ENCODE measurements around the gene CAMTA1. TPM values are rescaled to one million over a fixed set of nuclear protein-coding genes. Genes with fewer than 3 reads are reported as not detected.

Gene CAMTA1
- total and polyA plus RNA-seq, 4 donors, result 48.1 to 140 (median 52.3) TPM

- peak; percentile 38 to 78 (median 73) for DNase-seq
- no peak for ATAC-seq (ENCODE audit: insufficient read depth, low FRiP score)
These were observed 669.9 kb downstream of the CAMTA1 start for GRCh38 chr1:7454895-7455784.

GRCh38 chr1:7455796-7456721 is 670.8 kb downstream of the CAMTA1 start:
- WGBS, 2 donors, result 84 to 90% methylated on average over 15 of the region's 15 CpGs
- Histone ChIP-seq H3K4me1 (ENCODE audit: control insufficient read depth in 5 of 5, insufficient read depth in 5 of 5, low read length in 5 of 5) (peaks cover 0 to 27% (median 7%) of the 10 kb centered on the region in 5 donors), H3K27ac (ENCODE audit: low read depth in 1 of 2, low read length in 1 of 2) (no peak overlapping the region), H3K36me3 (ENCODE audit: control insufficient read depth in 4 of 4, insufficient read depth in 4 of 4, low read length in 4 of 4) (no peaks in the 10 kb centered on the region), H3K4me3 (no peak overlapping the region), H3K9ac (ENCODE audit: insufficient read depth in 1 of 2, low read length in 2 of 2) (no peak overlapping the region), H3K9me3 (ENCODE audit: control insufficient read depth in 4 of 4, insufficient read depth in 3 of 4, low read length in 3 of 4) (no peaks in the 10 kb centered on the region), H3K27me3 (ENCODE audit: control insufficient read depth in 3 of 3, insufficient read depth in 3 of 3, low read length in 2 of 3) (no peaks in the 10 kb centered on the region)
- DNase-seq, result no peak
- TF ChIP-seq CTCF (IDR thresholded peaks at IDR 0.05; ENCODE audit: control extremely low read depth, extremely low read depth), result no peak
- no peak for ATAC-seq (ENCODE audit: insufficient read depth, low FRiP score)

More at GRCh38 chr1:7454895-7455784, 669.9 kb downstream of the CAMTA1 start:
- Histone ChIP-seq H3K36me3 (ENCODE audit: control insufficient read depth in 4 of 4, insufficient read depth in 4 of 4, low read length in 4 of 4) (no peaks in the 10 kb centered on the region), H3K27ac (ENCODE audit: low read depth in 1 of 2, low read length in 1 of 2) (no peak overlapping the region), H3K9me3 (ENCODE audit: control insufficient read depth in 4 of 4, insufficient read depth in 3 of 4, low read length in 3 of 4) (no peaks in the 10 kb centered on the region), H3K4me3 (no peak overlapping the region), H3K4me1 (ENCODE audit: control insufficient read depth in 5 of 5, insufficient read depth in 5 of 5, low read length in 5 of 5) (peaks cover 0 to 27% (median 7%) of the 10 kb centered on the region in 5 donors), H3K27me3 (ENCODE audit: control insufficient read depth in 3 of 3, insufficient read depth in 3 of 3, low read length in 2 of 3) (no peaks in the 10 kb centered on the region), H3K9ac (ENCODE audit: insufficient read depth in 1 of 2, low read length in 2 of 2) (no peak overlapping the region)
- TF ChIP-seq CTCF (IDR thresholded peaks at IDR 0.05; ENCODE audit: control extremely low read depth, extremely low read depth), result no peak
- WGBS, 2 donors, result 85 to 93% methylated on average over 30 of the region's 30 CpGs

DNA sequence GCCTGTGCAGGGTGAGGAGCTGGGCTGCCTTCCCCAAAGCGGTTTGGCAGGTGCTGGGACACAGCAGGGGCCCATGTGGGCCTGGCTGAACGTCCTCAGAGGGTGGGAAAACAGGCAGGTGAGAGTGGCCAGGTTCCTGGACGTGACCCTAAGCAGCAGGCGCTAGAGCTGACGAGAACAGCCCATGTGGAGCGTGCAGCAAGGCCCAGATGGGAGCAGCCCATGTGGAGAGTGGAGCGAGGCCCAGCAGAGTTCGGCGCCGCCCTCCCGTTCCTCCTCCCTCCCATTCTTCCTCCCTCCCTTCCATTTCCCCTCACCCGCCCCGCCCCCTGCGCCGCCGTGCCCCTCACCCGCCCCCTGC is 671.4 kb downstream of the CAMTA1 start:
- no peak for TF ChIP-seq CTCF (IDR thresholded peaks at IDR 0.05; ENCODE audit: control extremely low read depth, extremely low read depth)
- Histone ChIP-seq H3K4me3 (no peak overlapping the region), H3K27ac (ENCODE audit: low read depth in 1 of 2, low read length in 1 of 2) (no peak overlapping the region), H3K27me3 (ENCODE audit: control insufficient read depth in 3 of 3, insufficient read depth in 3 of 3, low read length in 2 of 3) (no peaks in the 10 kb centered on the region), H3K4me1 (ENCODE audit: control insufficient read depth in 5 of 5, insufficient read depth in 5 of 5, low read length in 5 of 5) (peaks cover 0 to 27% (median 7%) of the 10 kb centered on the region in 5 donors), H3K9ac (ENCODE audit: insufficient read depth in 1 of 2, low read length in 2 of 2) (no peak overlapping the region), H3K36me3 (ENCODE audit: control insufficient read depth in 4 of 4, insufficient read depth in 4 of 4, low read length in 4 of 4) (no peaks in the 10 kb centered on the region), H3K9me3 (ENCODE audit: control insufficient read depth in 4 of 4, insufficient read depth in 3 of 4, low read length in 3 of 4) (no peaks in the 10 kb centered on the region)
- ATAC-seq (ENCODE audit: insufficient read depth, low FRiP score) (no peak), DNase-seq (no peak)
- 64 to 73% methylated on average over 15 to 17 of the region's 17 CpGs for WGBS, 2 donors

Measured in lung (tissue), 12 donors.